GM04503 (cell line): ENCODE results near the gene CNBP.
"Not testable (repeated sequence)": the region's sequence is repeated elsewhere in the genome, so short reads cannot be mapped to it uniquely, and the experiment has no call there.

Experiments
- DNase-seq: peaks from one replicate; pipeline ENCODE4 v3.0.0-alpha.2; 2012; ENCODE audit warnings: low read depth

CNBP gene

DNA sequence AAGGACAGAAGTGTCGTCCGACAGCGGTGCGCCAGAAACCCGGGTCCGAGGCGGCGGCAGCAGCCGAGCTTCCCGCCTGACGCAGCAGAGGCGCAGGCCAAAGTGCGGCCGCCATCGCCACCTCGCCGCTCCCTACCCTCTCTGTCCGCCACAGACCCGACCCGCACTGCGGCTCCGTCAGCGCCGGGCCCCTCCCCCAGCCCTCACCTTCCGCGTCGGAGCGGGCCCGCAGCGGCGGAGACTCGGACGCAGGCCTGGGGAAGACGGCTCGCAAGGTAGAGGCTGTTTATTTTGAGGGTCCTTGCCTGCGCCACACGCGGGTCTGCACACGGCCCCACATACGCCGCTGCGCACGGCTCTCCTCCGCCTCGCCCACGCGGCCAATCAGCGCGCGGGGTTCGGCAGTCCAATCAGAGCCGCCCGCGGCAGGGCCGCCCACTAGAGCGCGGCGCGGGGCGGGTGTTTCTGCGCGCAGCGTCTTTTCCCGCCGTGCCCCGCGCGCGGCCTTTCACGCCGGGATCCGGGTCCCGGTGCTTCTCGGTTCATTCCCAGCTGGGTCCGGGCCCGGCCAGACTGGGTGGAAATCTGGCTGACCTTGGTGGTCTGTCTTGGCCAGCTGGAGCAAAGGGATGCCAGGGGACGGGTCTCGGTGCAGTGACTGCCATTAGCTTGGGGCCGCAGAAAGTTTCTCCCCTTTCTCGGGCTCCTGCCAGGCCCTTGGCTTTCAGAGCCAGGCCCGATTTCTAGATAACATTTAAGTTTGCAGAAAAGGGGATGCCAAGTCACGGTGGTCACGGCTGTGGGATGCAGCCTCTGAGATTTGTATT is at the start of gene CNBP:
Gene CNBP, minus strand, starts transcription at position 328 of the 827 bp plus-strand sequence. CDS start 12,139 bp downstream, outside the sequence.
- DNase-seq, result peak; percentile 59

GRCh38 chr3:129231331-129232119 is 47.8 kb upstream of the CNBP start:
- no peak for DNase-seq

DNA sequence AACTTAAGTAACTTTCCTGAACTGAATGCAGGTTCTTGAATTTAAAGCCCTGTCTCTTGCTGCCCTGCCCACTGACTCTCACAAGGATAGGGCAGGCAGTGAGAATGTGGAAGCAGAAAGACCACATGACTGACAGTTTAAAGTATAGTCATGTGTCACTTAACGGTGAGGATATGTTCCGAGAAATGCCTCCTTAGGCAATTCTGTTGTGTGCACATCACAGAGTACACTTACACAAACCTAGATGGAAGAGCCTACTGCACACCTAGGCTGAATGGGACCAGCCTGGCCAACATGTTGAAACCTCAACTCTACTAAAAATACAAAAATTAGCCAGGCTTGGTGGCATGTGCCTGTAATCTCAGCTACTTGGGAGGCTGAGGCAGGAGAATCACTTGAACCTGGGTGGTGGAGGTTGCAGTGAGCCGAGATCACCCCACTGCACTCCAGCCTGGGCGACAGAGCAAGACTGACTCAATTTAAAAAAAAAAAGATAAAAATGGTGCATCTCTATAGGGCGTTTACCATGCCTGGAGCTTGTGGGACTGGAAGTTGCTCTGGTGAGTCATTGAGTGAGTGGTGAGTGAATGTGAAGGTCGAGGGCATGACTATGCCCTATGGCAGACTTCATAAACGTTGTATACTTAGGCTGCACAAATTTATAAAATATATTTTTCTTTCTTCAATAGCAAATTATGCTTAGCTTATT is 46.8 kb upstream of the CNBP start:
- DNase-seq, result peak; percentile 61

DNA sequence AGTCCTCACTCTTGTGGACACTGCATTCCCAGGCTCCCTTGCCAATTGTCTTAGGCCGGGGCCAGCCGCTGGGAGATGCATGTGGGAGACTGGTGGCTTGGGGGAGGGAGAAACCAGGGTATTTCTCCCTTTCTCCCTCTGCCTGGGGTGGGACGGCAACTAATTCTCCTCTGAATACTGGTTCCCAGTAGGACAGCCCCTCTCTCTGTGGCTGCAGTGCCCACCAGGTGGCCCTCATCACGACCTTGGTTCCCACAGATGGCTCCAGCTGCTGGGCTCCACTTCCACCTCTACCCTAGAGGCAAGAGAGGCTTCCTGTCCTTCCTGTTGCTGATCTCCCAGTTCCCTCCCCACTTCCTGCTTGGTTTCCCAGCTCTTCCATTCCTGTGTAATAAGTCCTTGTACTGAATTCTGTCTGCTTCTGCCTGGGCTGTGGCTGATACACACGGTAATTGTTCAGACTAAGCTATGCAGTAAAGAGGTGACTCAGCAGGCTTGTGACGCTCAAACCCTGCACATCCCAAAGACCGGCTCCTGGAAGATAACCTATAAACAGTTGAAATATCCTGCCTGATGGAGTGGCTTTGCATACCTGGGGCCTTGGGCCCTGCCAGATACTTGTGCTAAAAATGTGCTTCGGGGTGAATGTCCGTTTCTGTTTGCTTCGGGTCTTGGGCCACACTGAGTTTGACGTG is 45.3 kb upstream of the CNBP start:
- DNase-seq, result peak; percentile 47

DNA sequence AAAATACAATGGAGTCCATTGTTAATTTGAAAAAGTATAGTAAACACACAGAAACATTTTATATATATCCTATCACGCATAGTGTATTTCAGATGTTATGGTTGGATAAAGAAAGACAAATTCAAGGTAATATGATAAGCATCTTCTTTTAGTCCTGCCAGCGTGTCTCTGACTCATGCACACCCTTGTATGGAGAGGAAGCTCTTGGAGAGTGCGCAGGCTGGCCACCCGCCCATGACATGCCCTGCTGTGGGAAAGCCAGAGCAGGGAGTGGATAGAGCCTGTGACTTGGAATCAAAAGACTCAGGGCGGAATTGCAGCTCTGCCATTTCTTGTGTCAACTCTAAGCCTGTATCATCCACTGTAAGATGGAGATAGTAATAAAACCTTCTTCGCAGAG is 42.7 kb upstream of the CNBP start:
- peak; percentile 61 for DNase-seq

DNA sequence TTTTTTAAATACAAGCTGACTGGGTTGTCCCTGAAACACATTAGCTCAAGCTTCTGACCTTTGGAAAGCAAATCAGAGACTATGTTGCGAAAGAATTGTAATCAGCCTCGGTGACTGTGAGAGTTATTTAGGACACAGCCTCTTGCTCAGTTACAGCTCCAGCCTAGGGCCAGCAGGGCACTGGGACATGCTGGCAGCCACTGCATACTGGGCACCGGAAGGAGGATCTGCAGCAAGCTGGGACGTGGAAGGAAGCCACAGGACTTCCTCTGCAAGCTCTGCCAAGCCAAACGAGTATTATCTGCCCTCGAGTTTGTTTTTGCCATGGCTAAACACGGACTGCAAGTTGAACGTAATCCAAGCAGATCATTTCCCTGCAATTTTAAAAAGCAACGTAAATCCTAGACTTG is 41.3 kb upstream of the CNBP start:
- DNase-seq, result peak; percentile 53

- not testable (repeated sequence) for DNase-seq
Observed at GRCh38 chr3:129224387-129224786, 40.7 kb upstream of the CNBP start.

DNA sequence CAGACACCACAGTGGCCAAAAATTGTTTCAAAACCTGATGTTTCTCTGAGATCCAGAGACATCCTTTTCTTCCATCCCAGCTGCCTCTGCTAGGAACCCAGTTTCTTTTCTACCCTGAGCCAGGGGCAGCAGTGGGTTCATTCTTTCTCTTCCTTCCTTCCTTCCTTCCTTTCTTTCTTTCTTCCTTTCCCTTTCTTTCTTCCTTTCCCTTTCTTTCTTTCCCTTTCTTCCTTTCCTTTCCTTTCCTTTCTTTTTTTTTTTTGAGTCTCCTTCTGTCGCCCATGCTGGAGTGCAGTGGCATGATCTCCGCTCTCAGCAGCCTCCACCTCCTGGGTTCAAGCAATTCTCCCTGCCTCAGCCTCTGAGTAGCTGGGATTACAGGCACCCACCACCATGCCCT is 35.0 kb upstream of the CNBP start:
- no peak for DNase-seq

GRCh38 chr3:129213238-129213637 is 29.5 kb upstream of the CNBP start:
- DNase-seq, result no peak

GRCh38 chr3:129211772-129212171 is 28.1 kb upstream of the CNBP start:
- DNase-seq, result no peak

GRCh38 chr3:129211345-129211744 is 27.6 kb upstream of the CNBP start:
- DNase-seq, result no peak

GRCh38 chr3:129207479-129207878 is 23.8 kb upstream of the CNBP start:
- peak; percentile 25 for DNase-seq

GRCh38 chr3:129205109-129205832 is 21.6 kb upstream of the CNBP start:
- no peak for DNase-seq

GRCh38 chr3:129204473-129204872 is 20.8 kb upstream of the CNBP start:
- no peak for DNase-seq

GRCh38 chr3:129199366-129199765 is 15.7 kb upstream of the CNBP start:
- DNase-seq, result no peak

DNA sequence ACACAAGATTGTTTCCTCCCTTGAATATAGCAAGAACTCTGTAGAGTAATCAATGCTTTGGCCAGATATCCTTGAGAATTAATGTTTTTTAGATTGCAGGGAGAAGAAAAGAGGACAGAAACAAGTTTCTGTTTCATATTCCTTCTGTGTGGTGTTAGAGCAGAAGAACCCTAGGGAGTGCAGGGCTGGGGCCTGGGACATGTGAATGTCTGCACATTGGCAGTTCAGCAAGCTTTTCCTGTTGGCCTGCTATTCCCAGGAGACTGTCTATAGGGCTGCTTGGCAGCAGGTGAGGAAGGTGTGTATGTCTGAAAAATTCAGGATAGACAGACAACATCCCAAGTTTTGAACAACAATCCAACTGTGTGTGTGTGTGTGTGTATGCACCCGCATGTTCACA is 13.6 kb upstream of the CNBP start:
- no peak for DNase-seq

- DNase-seq, result no peak
Observed at GRCh38 chr3:129196601-129197000, 12.9 kb upstream of the CNBP start.

- peak; percentile 95 for DNase-seq
Observed at GRCh38 chr3:129195731-129196256, 12.1 kb upstream of the CNBP start.

- not testable (repeated sequence) for DNase-seq
Observed at GRCh38 chr3:129189793-129190192, 6.1 kb upstream of the CNBP start.

DNA sequence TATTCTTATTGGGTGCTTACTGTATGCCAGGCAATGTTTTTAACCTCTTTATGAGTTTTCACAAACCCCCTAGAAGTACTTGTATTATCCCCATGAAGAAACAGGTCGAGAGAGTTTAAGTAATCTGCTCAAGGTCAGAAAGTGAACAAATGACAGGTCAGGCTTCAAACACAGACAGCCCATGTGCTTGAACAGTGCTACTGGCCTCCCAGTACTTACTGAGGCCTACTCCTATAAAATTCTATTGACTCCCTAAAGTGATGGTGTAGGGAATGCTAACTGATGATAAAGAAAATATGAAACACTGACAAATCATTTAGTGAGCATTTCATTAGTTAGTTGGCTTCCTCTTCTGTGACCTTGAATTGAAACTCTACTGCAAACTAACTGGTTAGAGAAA is 4.2 kb upstream of the CNBP start:
- DNase-seq, result no peak

DNA sequence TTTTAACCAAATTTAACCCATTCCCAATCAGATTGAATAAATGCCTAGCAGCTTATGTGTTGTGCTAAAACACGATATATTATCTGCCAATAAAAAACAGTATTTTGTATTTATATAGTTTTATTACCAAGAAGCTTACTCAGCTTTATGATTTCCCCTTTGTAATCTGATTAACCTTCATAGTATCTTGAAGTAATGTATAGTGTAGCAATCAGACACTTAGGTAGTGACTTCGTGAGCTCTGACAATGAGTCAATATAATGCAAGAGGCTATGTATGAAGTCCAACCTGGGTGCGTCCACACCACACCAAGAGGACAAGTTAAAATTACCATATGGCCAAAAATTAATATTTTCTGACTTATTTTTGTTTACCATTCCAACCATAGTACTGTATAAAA is 2.1 kb upstream of the CNBP start:
- DNase-seq, result no peak
